ENCODE data around the gene ABLIM1.

DNA sequence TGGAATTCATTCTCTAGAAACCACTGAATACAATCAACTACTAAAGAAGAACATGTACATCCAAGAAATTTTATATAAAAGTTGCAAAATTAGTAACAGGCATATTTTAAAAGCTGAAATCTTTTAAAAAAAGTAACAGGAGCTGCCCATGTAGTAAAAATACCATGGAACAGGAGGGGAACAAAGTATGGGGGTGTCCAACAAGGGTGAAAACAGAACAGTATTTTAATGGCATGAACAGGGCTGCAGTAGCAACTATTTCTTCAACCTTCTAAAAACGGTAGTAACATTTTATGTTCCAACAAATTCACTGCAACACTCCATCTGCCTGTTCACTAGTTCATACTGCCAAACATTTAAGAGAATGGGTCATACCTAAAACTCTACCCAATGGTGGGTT is 77.0 kb downstream of the ABLIM1 start:
- TF ChIP-seq, protein P1, sequence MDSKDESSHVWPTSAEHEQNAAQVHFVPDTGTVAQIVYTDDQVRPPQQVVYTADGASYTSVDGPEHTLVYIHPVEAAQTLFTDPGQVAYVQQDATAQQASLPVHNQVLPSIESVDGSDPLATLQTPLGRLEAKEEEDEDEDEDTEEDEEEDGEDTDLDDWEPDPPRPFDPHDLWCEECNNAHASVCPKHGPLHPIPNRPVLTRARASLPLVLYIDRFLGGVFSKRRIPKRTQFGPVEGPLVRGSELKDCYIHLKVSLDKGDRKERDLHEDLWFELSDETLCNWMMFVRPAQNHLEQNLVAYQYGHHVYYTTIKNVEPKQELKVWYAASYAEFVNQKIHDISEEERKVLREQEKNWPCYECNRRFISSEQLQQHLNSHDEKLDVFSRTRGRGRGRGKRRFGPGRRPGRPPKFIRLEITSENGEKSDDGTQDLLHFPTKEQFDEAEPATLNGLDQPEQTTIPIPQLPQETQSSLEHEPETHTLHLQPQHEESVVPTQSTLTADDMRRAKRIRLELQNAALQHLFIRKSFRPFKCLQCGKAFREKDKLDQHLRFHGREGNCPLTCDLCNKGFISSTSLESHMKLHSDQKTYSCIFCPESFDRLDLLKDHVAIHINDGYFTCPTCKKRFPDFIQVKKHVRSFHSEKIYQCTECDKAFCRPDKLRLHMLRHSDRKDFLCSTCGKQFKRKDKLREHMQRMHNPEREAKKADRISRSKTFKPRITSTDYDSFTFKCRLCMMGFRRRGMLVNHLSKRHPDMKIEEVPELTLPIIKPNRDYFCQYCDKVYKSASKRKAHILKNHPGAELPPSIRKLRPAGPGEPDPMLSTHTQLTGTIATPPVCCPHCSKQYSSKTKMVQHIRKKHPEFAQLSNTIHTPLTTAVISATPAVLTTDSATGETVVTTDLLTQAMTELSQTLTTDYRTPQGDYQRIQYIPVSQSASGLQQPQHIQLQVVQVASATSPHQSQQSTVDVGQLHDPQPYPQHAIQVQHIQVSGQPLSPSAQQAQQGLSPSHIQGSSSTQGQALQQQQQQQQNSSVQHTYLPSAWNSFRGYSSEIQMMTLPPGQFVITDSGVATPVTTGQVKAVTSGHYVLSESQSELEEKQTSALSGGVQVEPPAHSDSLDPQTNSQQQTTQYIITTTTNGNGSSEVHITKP (tag by site-specific recombination; IDR thresholded peaks at IDR 0.05) = no peak
- no peak for TF ChIP-seq ZNF239 (tag by site-specific recombination; IDR thresholded peaks at IDR 0.05)
- TF ChIP-seq GLI2 (tag by site-specific recombination; IDR thresholded peaks at IDR 0.05; ENCODE audit: borderline replicate concordance, low read depth) = no peak
